Keratinocyte (primary cell): ENCODE data around the gene MEIS2. TPM values are rescaled to one million over a fixed set of nuclear protein-coding genes. Genes with fewer than 3 reads are reported as not detected.

ENCODE experiments used
- DNase-seq: peaks from one replicate; pipeline ENCODE4 v3.0.0-alpha.2; 2011; ENCODE audit warnings: low read depth, missing footprints, low spot score
- FAIRE-seq: peaks from 2 replicates; lab custom pipeline; 2011; peaks lifted over from hg19 to GRCh38; lab: Jason Lieb, UNC
- H2AFZ ChIP-seq: 2 replicates; pipeline ENCODE4 v1.6.0; 2012; ENCODE audit warnings: low read length, control low read depth, inconsistent platforms; ENCODE audit not compliant: control insufficient read depth
- H3K27ac ChIP-seq: 2 replicates; pipeline ENCODE4 v1.5.1; 2011; ENCODE audit warnings: low read length; ENCODE audit not compliant: control insufficient read depth, insufficient read depth
- H3K27me3 ChIP-seq: 3 replicates; pipeline ENCODE4 v1.6.0; 2011; ENCODE audit warnings: low read length; ENCODE audit not compliant: control insufficient read depth, insufficient read depth; ENCODE audit errors: extremely low read depth
- H3K36me3 ChIP-seq, 2 experiments: 2 replicates in 1 of 2; 3 replicates in 1 of 2; pipeline ENCODE4 v1.5.1; 2011; ENCODE audit warnings: low read length in 2 of 2, mild to moderate bottlenecking in 1 of 2; ENCODE audit not compliant: control insufficient read depth in 2 of 2, insufficient read depth in 2 of 2; ENCODE audit errors: extremely low read depth in 1 of 2
- H3K4me1 ChIP-seq: 3 replicates; pipeline ENCODE4 v1.5.1; 2011; ENCODE audit warnings: low read length; ENCODE audit not compliant: control insufficient read depth, insufficient read depth; ENCODE audit errors: extremely low read depth
- H3K4me2 ChIP-seq: 3 replicates; pipeline ENCODE4 v1.6.0; 2011; ENCODE audit warnings: low read depth, low read length; ENCODE audit not compliant: control insufficient read depth, insufficient read depth; ENCODE audit errors: extremely low read depth
- H3K4me3 ChIP-seq, 3 experiments: fragments of 200-600 bp in 1 of 3; sonication (generic) in 1 of 3; 2 replicates in 2 of 3; 3 replicates in 1 of 3; pipeline ENCODE4 v1.5.1; 2011 to 2016; ENCODE audit warnings: low read length in 3 of 3, mild to moderate bottlenecking in 3 of 3, control low read depth in 2 of 3, inconsistent platforms in 1 of 3, low read depth in 1 of 3, mixed read lengths in 1 of 3, mixed run types in 1 of 3, moderate library complexity in 1 of 3; ENCODE audit not compliant: control insufficient read depth in 2 of 3, insufficient read depth in 2 of 3; ENCODE audit errors: extremely low read depth in 1 of 3
- H3K79me2 ChIP-seq: 2 replicates; pipeline ENCODE4 v1.6.0; 2012; ENCODE audit warnings: low read length; ENCODE audit not compliant: control insufficient read depth, insufficient read depth
- H3K9ac ChIP-seq: 3 replicates; pipeline ENCODE4 v1.6.0; 2011; ENCODE audit warnings: low read length; ENCODE audit not compliant: control insufficient read depth, insufficient read depth; ENCODE audit errors: extremely low read depth
- H3K9me1 ChIP-seq: 3 replicates; pipeline ENCODE4 v1.6.0; 2011; ENCODE audit warnings: low read length; ENCODE audit not compliant: control insufficient read depth, insufficient read depth; ENCODE audit errors: extremely low read depth
- H3K9me3 ChIP-seq: 2 replicates; pipeline ENCODE4 v1.5.1; 2012; ENCODE audit warnings: low read depth, low read length; ENCODE audit not compliant: control insufficient read depth
- H4K20me1 ChIP-seq: 3 replicates; pipeline ENCODE4 v1.6.0; 2011; ENCODE audit warnings: low read length; ENCODE audit not compliant: control insufficient read depth, insufficient read depth; ENCODE audit errors: extremely low read depth
- EZH2 ChIP-seq: IDR thresholded peaks from one replicate; pipeline ENCODE4 v1.6.1; 2012; ENCODE audit warnings: inconsistent platforms, mild to moderate bottlenecking, low read length, moderate library complexity
- dilution Hi-C: fragments of 300-500 bp; cut with MboI; formaldehyde crosslinking; loops from one replicate; pipeline ENCODE4 v1.7.0; 2020; ENCODE audit warnings: low sequenced_read_pairs; ENCODE audit not compliant: extremely low pct_ligation_motif_present
- polyA plus RNA-seq, 5 experiments: library from polyadenylated mRNA; depleted of rRNA in 3 of 5; stranded (reverse) in 3 of 5; stranded (forward) in 1 of 5; unstranded in 1 of 5; fragments of >200 nt; gene quantifications; 1 replicate in 1 of 5; 2 replicates in 3 of 5; 3 replicates in 1 of 5; pipeline versions ENCODE4 v1.2.1 to v1.2.3, GENCODE V29; 2011 to 2012; ENCODE audit warnings: missing spikeins in 2 of 5, low read depth in 1 of 5, low replicate concordance in 1 of 5
- TF ChIP-seq, protein P1 (sequence below), 3 experiments: IDR thresholded peaks in 1 of 3; conservative IDR thresholded peaks in 1 of 3; optimal IDR thresholded peaks in 1 of 3; 2 replicates in 2 of 3; 3 replicates in 1 of 3; pipeline versions ENCODE3 to v1.5.1; 2011; ENCODE audit warnings: low read length in 3 of 3, mild to moderate bottlenecking in 3 of 3, moderate library complexity in 2 of 3, control low read depth in 1 of 3, inconsistent platforms in 1 of 3; ENCODE audit not compliant: insufficient read depth in 2 of 3; ENCODE audit errors: extremely low read depth in 1 of 3

Gene MEIS2
- polyA plus RNA-seq, 1 donor (not counting 4 experiments of a cell fraction or from before 2014, with no cell fraction given): 11.4 TPM

DNA sequence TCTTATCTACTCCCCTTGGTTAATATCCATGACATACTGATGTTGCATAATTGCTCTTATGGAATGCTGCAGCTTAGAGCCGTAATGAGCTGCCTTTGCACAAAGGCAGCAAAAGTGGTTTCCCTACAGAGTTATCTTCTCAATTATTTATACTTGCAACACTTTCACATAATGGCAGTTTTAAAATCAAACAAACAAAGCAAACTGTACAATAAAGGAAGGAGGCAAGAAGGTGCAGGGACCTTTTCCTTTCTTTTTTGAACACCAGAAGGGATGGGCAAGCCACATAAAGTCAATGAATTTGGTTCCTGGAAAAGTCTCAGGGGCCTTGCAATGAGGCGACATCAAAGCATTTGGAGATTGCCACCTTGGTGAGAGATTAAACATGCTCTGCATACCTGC is 188.0 kb downstream of the MEIS2 start:
- H3K36me3 ChIP-seq: no peaks in the 10 kb centered on the region
- dilution Hi-C loops: no loop called here
- no peak overlapping the region for H3K27ac ChIP-seq
- no peak overlapping the region for H3K4me3 ChIP-seq
- H3K9me1 ChIP-seq: no peaks in the 10 kb centered on the region
- DNase-seq (no peak), FAIRE-seq (no peak)
- TF ChIP-seq EZH2: no peak
- TF ChIP-seq, protein P1, sequence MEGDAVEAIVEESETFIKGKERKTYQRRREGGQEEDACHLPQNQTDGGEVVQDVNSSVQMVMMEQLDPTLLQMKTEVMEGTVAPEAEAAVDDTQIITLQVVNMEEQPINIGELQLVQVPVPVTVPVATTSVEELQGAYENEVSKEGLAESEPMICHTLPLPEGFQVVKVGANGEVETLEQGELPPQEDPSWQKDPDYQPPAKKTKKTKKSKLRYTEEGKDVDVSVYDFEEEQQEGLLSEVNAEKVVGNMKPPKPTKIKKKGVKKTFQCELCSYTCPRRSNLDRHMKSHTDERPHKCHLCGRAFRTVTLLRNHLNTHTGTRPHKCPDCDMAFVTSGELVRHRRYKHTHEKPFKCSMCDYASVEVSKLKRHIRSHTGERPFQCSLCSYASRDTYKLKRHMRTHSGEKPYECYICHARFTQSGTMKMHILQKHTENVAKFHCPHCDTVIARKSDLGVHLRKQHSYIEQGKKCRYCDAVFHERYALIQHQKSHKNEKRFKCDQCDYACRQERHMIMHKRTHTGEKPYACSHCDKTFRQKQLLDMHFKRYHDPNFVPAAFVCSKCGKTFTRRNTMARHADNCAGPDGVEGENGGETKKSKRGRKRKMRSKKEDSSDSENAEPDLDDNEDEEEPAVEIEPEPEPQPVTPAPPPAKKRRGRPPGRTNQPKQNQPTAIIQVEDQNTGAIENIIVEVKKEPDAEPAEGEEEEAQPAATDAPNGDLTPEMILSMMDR (optimal IDR thresholded peaks at IDR 0.05 in 1 of 3, IDR thresholded peaks at IDR 0.05 in 1 of 3, conservative IDR thresholded peaks at IDR 0.05 in 1 of 3; ENCODE audit: extremely low read depth in 1 of 3, insufficient read depth in 2 of 3, low read length in 3 of 3): no peak
- H3K9me3 ChIP-seq: no peaks in the 10 kb centered on the region
- no peaks in the 10 kb centered on the region for H3K4me1 ChIP-seq
- no peak overlapping the region for H3K9ac ChIP-seq
- no peaks in the 10 kb centered on the region for H4K20me1 ChIP-seq
- H3K27me3 ChIP-seq: no peaks in the 10 kb centered on the region
- no peaks in the 10 kb centered on the region for H3K79me2 ChIP-seq
- no peak overlapping the region for H2AFZ ChIP-seq
- H3K4me2 ChIP-seq: no peak overlapping the region

DNA sequence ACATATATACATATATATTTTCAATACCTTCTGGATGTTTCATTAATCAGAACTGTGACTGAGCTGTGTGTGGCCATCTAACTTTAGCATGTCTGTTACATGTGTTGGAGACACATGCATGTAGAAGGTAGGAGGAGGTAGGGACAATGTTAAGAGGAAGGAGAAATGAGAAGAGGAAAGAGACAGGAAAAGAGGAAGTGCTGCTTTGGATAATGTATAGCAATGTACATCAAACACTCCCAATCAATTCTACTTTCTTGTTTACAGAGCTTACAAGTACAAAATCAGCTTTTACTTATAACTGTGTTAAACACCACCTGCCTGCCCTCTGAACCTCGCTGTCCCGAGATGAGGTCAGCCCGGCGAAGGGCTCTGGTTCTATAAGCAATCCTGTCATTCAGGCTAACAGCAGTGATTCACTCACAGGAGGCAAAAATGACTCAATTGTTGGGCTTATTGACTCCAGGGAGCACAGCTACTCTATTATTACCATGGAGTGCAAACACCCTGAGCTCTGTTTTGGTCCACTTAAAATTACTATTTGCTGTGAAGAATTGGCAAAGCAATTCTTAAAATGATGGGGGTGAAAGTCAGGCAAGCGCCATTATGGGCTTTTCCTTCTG is 188.9 kb downstream of the MEIS2 start:
- dilution Hi-C loops: no loop called here
- no peak overlapping the region for H3K4me2 ChIP-seq

More for the DNA sequence above, 188.9 kb downstream of the MEIS2 start:
- no peak overlapping the region for H3K27ac ChIP-seq
- H3K79me2 ChIP-seq: no peaks in the 10 kb centered on the region
- TF ChIP-seq, protein P1 (optimal IDR thresholded peaks at IDR 0.05 in 1 of 3, IDR thresholded peaks at IDR 0.05 in 1 of 3, conservative IDR thresholded peaks at IDR 0.05 in 1 of 3; ENCODE audit: extremely low read depth in 1 of 3, insufficient read depth in 2 of 3, low read length in 3 of 3): no peak
- TF ChIP-seq EZH2: no peak
- no peak overlapping the region for H3K4me3 ChIP-seq
- H3K36me3 ChIP-seq: no peaks in the 10 kb centered on the region
- H2AFZ ChIP-seq: no peak overlapping the region
- H3K9ac ChIP-seq: no peak overlapping the region
- H4K20me1 ChIP-seq: no peaks in the 10 kb centered on the region
- no peaks in the 10 kb centered on the region for H3K9me1 ChIP-seq
- DNase-seq: no peak
- H3K27me3 ChIP-seq: no peaks in the 10 kb centered on the region
- no peak for FAIRE-seq
- no peaks in the 10 kb centered on the region for H3K4me1 ChIP-seq
- H3K9me3 ChIP-seq: no peaks in the 10 kb centered on the region
